ENCODE data around the gene OS9.

GRCh38 chr12:57769594-57769993 is 75.7 kb downstream of the OS9 start:
- TF ChIP-seq CTCF (IDR thresholded peaks at IDR 0.05) (no peak), POLR2A (IDR thresholded peaks at IDR 0.05) (no peak)
